ENCODE results near the gene COX6B2.

The COX6B2 gene

DNA sequence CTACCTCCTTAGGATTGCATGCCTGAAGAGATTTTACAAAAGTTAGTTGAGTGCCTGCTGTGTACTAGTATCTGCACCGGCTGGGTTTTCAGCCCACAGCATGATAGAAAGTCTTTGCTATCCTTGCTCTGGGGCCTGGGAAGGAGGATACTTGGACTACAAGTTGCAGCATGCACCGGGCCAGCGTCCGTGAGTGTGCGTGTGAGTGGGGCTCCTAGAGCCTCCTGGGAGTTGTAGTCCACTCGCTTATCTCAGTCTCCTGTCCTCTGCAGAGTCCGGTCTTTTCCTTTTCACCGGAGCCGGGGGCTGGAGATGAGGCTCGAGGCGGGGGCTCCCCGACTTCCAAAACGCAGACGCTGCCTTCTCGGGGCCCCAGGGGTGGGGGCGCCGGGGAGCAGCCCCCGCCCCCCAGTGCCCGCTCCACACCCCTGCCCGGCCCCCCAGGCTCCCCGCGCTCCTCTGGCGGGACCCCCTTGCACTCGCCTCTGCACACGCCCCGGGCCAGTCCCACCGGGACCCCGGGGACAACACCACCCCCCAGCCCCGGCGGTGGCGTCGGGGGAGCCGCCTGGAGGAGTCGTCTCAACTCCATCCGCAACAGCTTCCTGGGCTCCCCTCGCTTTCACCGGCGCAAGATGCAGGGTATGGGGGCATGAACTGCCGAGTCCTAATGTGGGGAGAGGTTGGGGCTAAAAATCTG is 50.1 kb downstream of the COX6B2 start:
- peak; percentile 69 for ATAC-seq
- H3K4me3 Mint-ChIP-seq: no peak overlapping the region
- peaks cover 9% of the 10 kb centered on the region for H3K27me3 Mint-ChIP-seq
- H3K36me3 Mint-ChIP-seq: no peaks in the 10 kb centered on the region
- no peaks in the 10 kb centered on the region for H3K9me3 Mint-ChIP-seq
- H3K4me1 Mint-ChIP-seq: peaks cover 14% of the 10 kb centered on the region
- no peak overlapping the region for H3K27ac Mint-ChIP-seq

DNA sequence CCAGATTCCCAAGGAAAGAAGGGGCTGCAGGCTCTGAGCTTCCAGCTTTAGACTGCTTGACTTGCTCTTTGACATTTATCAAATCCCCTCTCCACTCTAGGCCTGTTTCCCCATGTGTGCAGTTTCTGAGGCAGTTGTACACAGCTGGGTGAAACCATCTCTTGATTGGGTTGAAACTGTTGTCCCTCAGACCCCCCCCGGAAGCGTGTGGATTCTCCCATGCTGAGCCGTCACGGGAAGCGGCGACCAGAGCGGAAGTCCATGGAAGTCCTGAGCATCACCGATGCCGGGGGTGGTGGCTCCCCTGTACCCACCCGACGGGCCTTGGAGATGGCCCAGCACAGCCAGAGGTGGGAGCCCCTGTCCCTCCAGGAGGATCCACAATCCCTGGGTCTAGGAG is 51.0 kb downstream of the COX6B2 start:
- Mint-ChIP-seq H3K9me3 (no peaks in the 10 kb centered on the region), H3K4me3 (no peak overlapping the region), H3K27ac (no peak overlapping the region), H3K4me1 (peaks cover 17% of the 10 kb centered on the region), H3K27me3 (peaks cover 9% of the 10 kb centered on the region), H3K36me3 (no peaks in the 10 kb centered on the region)
- ATAC-seq: no peak

DNA sequence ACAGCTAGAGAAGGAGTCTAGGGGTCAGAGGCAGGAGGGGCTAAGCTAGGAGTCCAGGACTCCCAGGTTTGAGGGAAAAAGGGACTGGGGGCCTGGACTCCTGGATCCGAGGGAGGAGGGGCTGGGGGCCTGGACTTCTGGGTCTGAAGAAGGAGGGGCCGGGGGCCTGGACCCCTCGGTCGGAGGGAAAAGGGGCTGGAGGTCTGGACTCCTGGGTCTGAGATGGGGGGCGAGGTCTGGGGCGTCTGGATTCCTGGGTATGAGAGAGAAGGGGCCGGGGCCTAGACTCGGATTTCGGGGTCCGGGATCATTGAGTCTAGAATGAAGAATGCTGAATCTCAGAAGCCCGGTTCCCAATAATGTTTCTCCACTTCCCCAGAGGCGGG is 52.2 kb downstream of the COX6B2 start:
- H3K27ac Mint-ChIP-seq: peak overlapping the region; percentile 60
- no peaks in the 10 kb centered on the region for H3K36me3 Mint-ChIP-seq
- peaks cover 20% of the 10 kb centered on the region for H3K4me1 Mint-ChIP-seq
- peak overlapping the region; percentile 79 for H3K4me3 Mint-ChIP-seq
- no peaks in the 10 kb centered on the region for H3K9me3 Mint-ChIP-seq
- H3K27me3 Mint-ChIP-seq: peaks cover 12% of the 10 kb centered on the region
- no peak for ATAC-seq

DNA sequence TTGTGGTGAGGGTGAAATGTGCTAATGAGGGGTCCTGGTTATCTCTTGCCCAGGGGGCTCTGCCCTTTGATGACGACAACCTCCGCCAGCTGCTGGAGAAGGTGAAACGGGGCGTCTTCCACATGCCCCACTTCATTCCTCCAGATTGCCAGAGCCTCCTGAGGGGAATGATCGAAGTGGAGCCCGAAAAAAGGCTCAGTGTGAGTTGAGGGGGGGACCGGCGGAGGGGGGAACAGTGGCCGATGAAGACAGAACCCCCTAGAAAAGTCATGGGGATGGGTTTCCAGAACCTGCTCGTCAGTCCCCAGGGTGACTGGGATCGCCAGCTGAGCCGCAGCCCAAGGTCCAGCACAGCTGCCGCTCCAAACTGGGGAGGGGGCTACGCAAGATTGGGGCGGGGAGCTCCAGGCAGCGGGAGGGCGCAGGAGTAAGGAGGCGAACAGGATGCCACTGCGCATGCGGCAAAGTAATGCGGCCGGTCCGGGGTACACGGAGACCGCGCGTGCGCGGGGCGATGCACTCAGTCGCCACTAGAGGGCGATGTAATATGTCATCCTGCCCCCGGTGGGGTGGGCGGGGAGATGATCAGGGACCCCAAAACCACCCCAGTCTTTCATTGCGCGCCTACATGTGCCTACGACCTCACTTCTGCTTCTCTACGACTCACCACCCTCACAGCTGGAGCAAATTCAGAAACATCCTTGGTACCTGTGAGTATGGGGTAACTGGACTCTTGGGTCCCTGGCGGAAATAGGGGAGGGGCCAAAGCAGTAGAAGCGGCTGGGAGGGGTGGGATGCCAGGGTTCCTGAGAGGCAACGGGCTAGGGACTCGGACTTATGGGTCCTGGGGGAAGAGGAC is 52.8 kb downstream of the COX6B2 start:
- Mint-ChIP-seq H3K4me3 (peak overlapping the region; percentile 79), H3K27ac (peak overlapping the region; percentile 60), H3K36me3 (no peaks in the 10 kb centered on the region), H3K9me3 (no peaks in the 10 kb centered on the region), H3K27me3 (peaks cover 15% of the 10 kb centered on the region), H3K4me1 (peaks cover 20% of the 10 kb centered on the region)
- ATAC-seq: peak; percentile 88

DNA sequence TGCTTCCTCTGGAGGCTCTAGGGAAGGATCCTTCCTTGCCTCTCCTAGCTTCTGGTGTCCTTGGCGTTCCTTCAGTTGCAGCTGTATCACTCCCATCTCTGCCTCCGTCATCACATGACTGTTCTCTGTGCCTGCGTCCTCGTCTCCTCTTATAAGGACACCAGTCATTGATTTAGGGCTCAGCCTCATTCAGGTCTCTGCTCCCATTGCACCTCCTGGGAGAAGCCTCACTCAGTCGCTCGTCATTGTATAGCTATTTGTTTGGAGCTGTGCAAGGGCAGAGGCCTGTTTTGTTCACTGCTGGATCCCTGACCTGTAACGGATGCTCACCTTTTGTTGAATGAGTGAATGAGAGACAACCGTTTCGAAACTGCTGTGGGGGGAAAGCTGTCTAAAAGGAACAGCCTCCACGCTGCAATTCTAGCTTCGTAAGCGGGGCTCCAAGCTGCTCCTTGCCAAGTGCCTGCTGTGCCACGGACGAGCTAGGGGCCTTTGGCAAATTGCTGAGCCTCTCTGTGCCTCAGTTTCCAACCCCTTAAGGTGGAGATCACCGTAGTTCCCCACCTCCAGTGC is 53.5 kb downstream of the COX6B2 start:
- peak overlapping the region; percentile 60 for H3K27ac Mint-ChIP-seq
- H3K4me3 Mint-ChIP-seq: peak overlapping the region; percentile 79
- H3K9me3 Mint-ChIP-seq: no peaks in the 10 kb centered on the region
- H3K27me3 Mint-ChIP-seq: peaks cover 15% of the 10 kb centered on the region
- H3K4me1 Mint-ChIP-seq: peaks cover 20% of the 10 kb centered on the region
- no peak for ATAC-seq
- H3K36me3 Mint-ChIP-seq: no peaks in the 10 kb centered on the region

DNA sequence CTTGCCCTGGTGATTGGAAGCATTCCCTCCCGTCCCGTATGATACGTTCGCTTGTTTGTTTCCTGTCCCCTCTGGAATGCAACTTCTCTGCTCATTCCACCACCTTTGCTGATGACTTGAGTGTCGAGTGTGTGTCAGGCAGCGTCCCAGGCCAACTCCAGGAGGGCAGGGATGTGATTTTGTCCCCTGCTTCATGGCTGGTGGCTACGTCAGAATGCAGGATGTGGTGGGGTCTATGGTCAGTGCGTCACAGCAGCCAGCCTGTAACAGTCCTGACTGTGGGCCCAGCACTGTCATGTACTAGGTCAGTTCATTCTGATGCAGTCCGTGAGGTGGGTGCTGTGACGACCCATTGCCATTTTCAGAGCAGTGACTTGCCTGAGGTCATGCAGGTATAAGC is 54.5 kb downstream of the COX6B2 start:
- no peaks in the 10 kb centered on the region for H3K36me3 Mint-ChIP-seq
- H3K9me3 Mint-ChIP-seq: no peaks in the 10 kb centered on the region
- no peak overlapping the region for H3K4me3 Mint-ChIP-seq
- H3K4me1 Mint-ChIP-seq: peaks cover 20% of the 10 kb centered on the region
- peaks cover 15% of the 10 kb centered on the region for H3K27me3 Mint-ChIP-seq
- no peak for ATAC-seq
- H3K27ac Mint-ChIP-seq: no peak overlapping the region

All from stimulated activated memory B cell treated with anti-CD40 and anti-IgM and Interleukin-4, amounts not matched to agents 10 μg/mL and 1 μg/mL and 100 μg/mL, for 72 hours (primary cell).